Measurements from ENCODE around the gene ZKSCAN1. TPM values are rescaled to one million over a fixed set of nuclear protein-coding genes. Genes with fewer than 3 reads are reported as not detected.
"Not testable (repeated sequence)": the region's sequence is repeated elsewhere in the genome, so short reads cannot be mapped to it uniquely, and the experiment has no call there.

ZKSCAN1 gene
- 9.0 and 17.0 TPM in 2 replicates for total RNA-seq (2014; rRNA removed; shearing (Covaris generic))

DNA sequence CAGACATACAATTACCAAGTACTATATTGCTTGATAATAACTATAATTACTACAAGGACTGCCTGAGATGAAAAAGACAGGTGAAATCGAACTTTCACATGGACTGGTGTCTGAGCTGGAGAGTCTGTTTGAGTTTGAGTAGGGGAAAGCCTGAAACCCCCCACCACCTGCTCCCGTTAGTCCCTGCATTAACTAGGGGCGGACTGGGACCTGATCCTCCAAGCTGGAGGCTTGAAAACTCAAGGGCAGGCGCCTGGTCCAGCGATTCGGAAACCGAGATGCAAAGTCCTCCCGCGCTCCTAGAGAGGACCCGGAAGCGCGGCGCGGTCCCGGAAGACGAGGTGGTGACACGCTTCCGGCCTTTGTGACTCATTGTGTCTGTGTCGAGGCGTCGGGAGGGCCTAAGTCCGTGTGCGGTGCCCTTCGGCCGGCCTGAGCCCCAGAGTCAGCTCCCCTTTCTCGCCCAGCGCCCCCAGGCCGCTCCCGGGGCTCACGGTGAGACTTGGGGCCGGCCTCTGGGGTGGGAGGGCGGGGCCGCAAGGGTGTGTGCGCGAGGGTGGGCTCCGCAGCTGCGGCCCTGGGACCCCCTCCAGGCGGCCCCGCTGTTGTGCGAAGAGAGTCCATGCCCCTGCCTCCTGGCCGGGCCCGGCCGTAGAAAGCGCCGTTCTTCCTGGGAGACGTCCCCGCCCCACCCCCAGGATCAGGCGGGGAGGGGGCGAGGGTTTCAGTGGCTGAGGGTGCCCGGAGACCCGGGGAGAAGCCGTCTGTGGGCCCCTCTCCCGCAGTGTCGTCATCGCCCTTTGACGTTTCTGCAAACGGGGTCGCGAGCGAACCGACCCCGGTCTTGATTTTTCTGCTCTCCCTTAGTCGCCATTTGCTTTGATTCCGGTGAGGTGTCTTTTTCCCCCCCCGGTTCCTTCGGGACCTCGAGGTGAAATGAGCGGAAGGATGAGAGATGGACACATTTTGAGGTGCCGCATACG lies at the start of gene ZKSCAN1:
Gene ZKSCAN1 (plus strand): TSS at position 365 of the 983 bp plus-strand sequence. CDS start 7,911 bp downstream, outside the sequence.
- peaks cover 1% of the 10 kb centered on the region; the same call in 1 of the 2 replicates for H3K36me3 ChIP-seq (replicated peaks; ENCODE audit: control insufficient read depth, insufficient read depth, low read length)

DNA sequence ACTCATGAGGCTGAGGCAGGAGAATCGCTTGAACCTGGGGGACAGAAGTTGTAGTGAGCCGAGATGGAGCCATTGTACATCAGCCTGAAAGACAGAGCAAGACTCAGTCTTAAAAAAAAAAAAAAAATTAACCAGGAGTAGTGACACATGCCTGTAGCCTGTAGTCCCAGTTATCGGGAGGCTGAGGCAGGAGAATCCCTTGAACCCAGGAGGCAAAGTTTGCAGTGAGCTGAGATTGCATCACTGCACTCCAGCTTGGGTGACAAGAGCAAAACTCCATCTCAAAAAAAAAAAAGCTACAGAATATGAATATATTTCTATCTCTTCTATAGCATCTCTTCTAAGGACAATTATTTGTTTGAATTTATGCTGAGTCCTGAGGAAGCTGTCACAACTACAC lies 46.1 kb upstream of the ZKSCAN1 start:
- no peaks in the 10 kb centered on the region for H3K36me3 ChIP-seq (replicated peaks; ENCODE audit: control insufficient read depth, insufficient read depth, low read length)
- no peak for DNase-seq

More for the DNA sequence above, at the start of gene ZKSCAN1:
- Histone ChIP-seq H3K4me3 (ENCODE audit: insufficient read depth, low read depth, low read length) (peak within 1 kb of the TSS; percentile 94), H3K27me3 (ENCODE audit: control insufficient read depth, insufficient read depth, low read length) (no peaks in the 10 kb centered on the region)
- DNase-seq, result peak; percentile 95

DNA sequence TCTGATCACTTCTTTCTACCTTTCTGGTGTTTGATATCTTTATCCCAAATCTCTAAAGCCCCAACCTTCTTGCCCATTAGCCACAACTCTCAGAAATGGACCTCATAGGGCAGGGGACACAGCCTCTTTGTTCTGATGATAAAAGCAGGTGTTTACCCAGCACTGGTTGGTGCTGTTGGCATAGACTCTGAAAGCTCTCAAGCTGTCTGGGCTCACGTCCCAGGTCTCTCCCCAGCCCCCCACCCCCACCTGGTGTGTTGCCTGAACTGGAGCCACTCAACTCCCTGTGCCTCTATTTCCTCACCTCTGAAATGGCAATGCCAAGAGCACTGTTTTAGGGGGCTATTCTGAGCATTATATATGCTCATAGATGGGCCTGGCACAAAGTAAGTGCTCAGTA lies 45.6 kb upstream of the ZKSCAN1 start:
- not testable (repeated sequence) for H3K36me3 ChIP-seq (replicated peaks; ENCODE audit: control insufficient read depth, insufficient read depth, low read length); H3K4me3 ChIP-seq (ENCODE audit: insufficient read depth, low read depth, low read length); DNase-seq; H3K27me3 ChIP-seq (ENCODE audit: control insufficient read depth, insufficient read depth, low read length)

More for the DNA sequence above, 46.1 kb upstream of the ZKSCAN1 start:
- H3K4me3 ChIP-seq (ENCODE audit: insufficient read depth, low read depth, low read length), result no peak overlapping the region
- no peaks in the 10 kb centered on the region for H3K27me3 ChIP-seq (ENCODE audit: control insufficient read depth, insufficient read depth, low read length)

DNA sequence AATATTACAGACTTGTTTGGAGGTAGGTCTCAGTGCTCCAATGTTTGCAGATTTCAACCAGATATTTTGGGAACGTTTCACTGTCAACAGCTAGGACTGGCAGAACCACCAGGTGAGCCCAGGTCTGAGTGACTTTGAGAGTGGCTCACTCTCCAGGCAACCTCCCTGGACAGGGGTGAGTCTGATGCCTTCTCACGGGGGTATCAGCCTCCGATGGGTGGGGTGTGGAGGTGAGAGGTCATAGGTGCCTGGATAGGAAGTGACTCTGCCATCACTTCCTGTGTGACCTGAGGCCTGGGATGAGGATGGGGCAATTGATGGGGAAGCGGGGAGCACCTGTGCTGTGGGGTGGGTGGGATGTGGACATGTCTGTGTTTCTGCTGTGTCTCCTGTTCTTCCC lies 44.2 kb upstream of the ZKSCAN1 start:
- Histone ChIP-seq H3K4me3 (ENCODE audit: insufficient read depth, low read depth, low read length) (no peak overlapping the region), H3K27me3 (ENCODE audit: control insufficient read depth, insufficient read depth, low read length) (no peaks in the 10 kb centered on the region), H3K36me3 (replicated peaks; ENCODE audit: control insufficient read depth, insufficient read depth, low read length) (no peaks in the 10 kb centered on the region)
- DNase-seq, result no peak

DNA sequence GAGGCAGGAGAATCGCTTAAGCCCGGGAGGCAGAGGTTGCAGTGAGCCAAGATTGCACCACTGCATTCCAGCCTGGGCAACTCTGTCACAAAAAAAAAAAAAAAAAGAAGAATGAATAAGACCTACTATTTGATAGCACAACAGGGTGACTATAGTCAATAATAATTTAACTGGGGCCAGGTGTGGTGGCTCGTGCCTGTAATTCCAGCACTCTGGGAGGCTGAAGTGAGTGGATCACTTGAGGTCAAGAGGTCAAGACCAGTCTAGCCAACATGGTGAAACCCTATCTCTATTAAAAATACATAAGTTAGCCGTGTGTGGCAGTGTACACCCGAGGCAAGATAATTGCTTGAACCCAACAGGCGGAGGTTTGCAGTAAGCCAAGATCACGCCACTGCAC lies 41.6 kb upstream of the ZKSCAN1 start:
- not testable (repeated sequence) for H3K27me3 ChIP-seq (ENCODE audit: control insufficient read depth, insufficient read depth, low read length); H3K4me3 ChIP-seq (ENCODE audit: insufficient read depth, low read depth, low read length); DNase-seq; H3K36me3 ChIP-seq (replicated peaks; ENCODE audit: control insufficient read depth, insufficient read depth, low read length)

DNA sequence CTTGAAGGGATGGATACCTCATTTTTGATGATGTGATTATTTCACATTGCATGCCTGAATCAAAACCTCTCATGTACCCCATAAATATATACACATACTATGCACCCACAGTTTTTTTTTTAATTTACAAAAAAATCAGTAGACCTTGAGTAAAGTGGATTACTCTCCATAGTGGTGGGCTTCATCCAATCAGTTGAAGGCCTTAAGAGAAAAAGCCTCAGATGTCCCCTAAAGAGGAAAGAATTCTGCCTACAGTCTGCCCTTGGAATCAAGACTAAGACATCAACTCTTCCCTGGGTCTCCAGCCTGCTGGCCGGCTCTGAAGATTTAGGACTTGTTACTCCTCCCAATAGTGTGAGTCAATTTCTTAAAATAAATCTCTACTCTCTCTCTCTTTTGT lies 40.7 kb upstream of the ZKSCAN1 start:
- no peak for DNase-seq
- H3K4me3 ChIP-seq (ENCODE audit: insufficient read depth, low read depth, low read length), result no peak overlapping the region
- H3K27me3 ChIP-seq (ENCODE audit: control insufficient read depth, insufficient read depth, low read length), result no peaks in the 10 kb centered on the region
- H3K36me3 ChIP-seq (replicated peaks; ENCODE audit: control insufficient read depth, insufficient read depth, low read length), result no peaks in the 10 kb centered on the region

DNA sequence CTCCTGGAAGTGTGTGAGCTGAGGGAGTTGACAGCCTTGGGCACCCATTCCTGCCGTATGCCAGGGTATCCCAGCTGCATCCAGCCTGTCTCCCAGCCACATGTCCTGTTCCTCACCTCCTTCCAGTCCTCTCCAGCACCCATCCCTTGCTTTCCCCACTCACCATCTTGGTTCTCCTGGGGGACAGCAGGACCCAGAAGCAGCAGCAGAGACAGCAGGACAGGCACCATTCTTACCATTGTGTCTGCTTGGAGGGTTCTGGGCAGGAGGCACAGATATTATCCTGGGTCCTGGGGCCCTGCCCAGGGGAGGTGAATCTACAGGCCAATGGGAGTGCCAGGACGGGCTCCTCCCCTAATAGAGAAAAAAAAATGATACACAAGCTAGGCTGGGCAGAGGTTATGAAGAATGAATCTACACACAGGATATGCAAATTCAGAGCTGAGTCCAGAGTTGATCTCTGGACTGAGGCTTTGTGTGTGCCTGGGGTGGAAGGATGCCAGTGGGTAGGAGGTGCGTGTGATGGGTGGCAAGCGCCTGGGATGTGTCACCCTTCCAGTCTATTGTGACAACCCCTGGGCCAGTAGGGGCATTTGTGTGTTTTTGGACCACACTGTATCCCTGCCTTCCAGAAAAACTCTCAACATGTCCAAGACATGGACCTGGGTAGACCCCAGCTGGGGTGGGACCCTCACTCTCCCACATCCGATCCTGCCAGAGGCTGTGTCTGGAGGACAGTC lies 39.4 kb upstream of the ZKSCAN1 start, which contains the start of gene AZGP1:
Gene AZGP1 (minus strand): TSS at position 250 of the 740 bp plus-strand sequence. CDS start 11 bp downstream, at position 239.
- no peak within 1 kb of the TSS for H3K4me3 ChIP-seq (ENCODE audit: insufficient read depth, low read depth, low read length)
- no peaks in the 10 kb centered on the region for H3K36me3 ChIP-seq (replicated peaks; ENCODE audit: control insufficient read depth, insufficient read depth, low read length)
- no peaks in the 10 kb centered on the region for H3K27me3 ChIP-seq (ENCODE audit: control insufficient read depth, insufficient read depth, low read length)
- DNase-seq, result no peak

DNA sequence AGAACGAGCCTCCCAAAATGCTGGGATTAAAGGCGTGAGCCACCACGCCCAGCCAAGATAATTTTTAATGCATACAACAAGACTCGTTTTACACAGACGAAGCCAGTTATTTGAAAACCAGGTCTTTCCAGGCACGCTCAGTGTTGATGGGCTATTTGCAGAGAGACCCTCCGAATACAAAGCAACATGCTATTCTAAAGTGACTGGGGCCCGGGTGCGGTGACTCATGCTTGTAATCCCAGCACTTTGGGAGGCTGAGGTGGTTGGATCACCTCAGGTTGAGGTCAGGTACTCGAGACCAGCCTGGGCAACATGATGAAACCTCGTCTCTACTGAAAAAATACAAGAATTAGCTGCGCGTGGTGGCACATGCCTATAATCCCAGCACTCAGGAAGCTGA lies 38.8 kb upstream of the ZKSCAN1 start:
- DNase-seq, result no peak
- Histone ChIP-seq H3K27me3 (ENCODE audit: control insufficient read depth, insufficient read depth, low read length) (no peaks in the 10 kb centered on the region), H3K36me3 (replicated peaks; ENCODE audit: control insufficient read depth, insufficient read depth, low read length) (no peaks in the 10 kb centered on the region), H3K4me3 (ENCODE audit: insufficient read depth, low read depth, low read length) (no peak overlapping the region)

DNA sequence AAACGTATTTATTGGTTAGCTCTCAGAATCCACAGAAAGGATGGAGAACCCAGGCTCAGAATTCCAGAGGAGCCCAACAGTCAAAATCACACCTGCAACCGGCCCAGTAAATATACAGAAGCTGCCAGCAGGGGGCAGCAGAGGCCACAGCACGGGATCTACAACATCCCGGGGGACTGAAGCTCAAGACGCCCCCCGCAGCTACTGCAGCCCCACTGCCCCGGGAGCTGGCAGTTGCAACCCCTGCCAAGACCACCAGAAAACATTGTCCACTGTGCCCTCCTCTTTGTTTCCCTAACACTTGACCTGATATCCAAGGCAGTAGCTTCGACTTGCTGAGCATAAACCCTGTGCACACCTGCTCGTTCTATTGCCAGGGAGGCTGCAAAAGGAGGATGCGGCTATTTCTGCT lies 35.6 kb upstream of the ZKSCAN1 start:
- H3K4me3 ChIP-seq (ENCODE audit: insufficient read depth, low read depth, low read length); H3K36me3 ChIP-seq (replicated peaks; ENCODE audit: control insufficient read depth, insufficient read depth, low read length); H3K27me3 ChIP-seq (ENCODE audit: control insufficient read depth, insufficient read depth, low read length): not testable (repeated sequence)
- DNase-seq, result peak; percentile 52

DNA sequence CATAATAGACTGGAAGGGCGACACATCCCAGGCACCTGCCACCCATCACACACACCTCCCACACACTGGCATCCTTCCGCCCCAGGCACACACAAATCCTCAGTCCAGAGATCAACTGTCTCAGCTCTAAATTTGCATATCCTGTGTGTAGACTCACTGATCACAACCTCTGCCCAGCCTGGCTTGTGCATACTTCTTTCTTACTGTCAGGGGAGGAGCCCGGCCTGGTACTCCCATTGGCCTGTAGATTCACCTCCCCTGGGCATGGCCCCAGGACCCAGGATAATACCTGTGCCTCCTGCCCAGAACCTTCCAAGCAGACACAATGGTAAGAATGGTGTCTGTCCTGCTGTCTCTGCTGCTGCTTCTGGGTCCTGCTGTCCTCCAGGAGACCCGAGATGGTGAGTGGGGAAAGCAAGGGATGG lies 34.9 kb upstream of the ZKSCAN1 start:
- H3K27me3 ChIP-seq (ENCODE audit: control insufficient read depth, insufficient read depth, low read length); H3K36me3 ChIP-seq (replicated peaks; ENCODE audit: control insufficient read depth, insufficient read depth, low read length); H3K4me3 ChIP-seq (ENCODE audit: insufficient read depth, low read depth, low read length); DNase-seq: not testable (repeated sequence)

DNA sequence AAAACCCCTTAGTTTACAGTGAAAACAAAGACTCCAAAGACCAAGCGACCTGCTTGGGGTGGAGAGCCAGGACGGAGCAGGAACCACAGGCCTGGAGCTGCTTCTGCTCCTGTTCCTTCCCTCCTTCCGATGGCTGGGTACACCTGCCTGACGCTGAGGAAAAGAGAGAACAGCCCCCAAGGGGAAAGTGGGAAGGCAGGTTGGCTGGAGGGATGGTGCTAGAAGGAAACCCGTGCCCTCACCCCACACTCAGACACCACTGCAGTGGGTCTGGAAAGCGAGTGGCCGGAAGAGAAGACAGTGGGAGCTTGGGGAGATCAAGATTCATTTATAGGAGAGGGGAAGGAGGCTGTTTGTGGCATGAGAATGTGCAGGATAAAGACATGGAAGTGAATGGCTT lies 34.3 kb upstream of the ZKSCAN1 start:
- not testable (repeated sequence) for H3K36me3 ChIP-seq (replicated peaks; ENCODE audit: control insufficient read depth, insufficient read depth, low read length); DNase-seq; H3K4me3 ChIP-seq (ENCODE audit: insufficient read depth, low read depth, low read length); H3K27me3 ChIP-seq (ENCODE audit: control insufficient read depth, insufficient read depth, low read length)

DNA sequence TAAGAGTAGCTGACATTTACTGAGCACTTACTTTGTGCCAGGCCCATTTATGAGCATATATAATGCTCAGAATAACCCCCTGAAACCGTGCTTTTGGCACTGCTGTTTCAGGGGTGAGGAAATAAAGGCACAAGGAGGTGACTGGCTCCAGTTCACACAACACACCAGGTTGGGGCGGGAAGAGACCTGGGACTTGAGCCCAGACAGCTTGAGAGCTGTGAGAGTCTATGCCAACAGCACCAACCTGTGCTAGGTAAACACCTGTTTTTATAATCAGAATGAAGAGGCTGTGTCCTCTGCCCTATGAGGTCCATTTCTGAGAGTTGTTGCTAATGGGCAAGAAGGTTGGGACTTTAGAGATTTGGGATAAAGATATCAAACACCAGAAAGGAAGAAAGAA lies 30.8 kb upstream of the ZKSCAN1 start:
- Histone ChIP-seq H3K27me3 (ENCODE audit: control insufficient read depth, insufficient read depth, low read length) (no peaks in the 10 kb centered on the region; the same call in 1 of the 2 replicates), H3K36me3 (replicated peaks; ENCODE audit: control insufficient read depth, insufficient read depth, low read length) (no peaks in the 10 kb centered on the region), H3K4me3 (ENCODE audit: insufficient read depth, low read depth, low read length) (no peak overlapping the region)
- DNase-seq, result no peak

DNA sequence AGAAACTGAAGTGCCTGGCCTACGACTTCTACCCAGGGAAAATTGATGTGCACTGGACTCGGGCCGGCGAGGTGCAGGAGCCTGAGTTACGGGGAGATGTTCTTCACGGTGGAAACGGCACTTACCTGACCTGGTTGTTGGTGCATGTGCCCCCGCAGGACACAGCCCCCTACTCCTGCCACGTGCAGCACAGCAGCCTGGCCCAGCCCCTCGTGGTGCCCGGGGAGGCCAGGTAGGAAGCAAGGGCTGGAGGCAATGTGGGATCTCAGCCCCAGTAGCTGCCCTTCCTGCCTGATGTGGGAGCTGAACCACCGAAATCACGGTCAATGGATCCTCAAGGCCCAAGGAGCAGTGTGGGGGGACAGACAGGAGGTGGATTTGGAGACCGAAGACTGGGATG lies 28.1 kb upstream of the ZKSCAN1 start:
- not testable (repeated sequence) for H3K27me3 ChIP-seq (ENCODE audit: control insufficient read depth, insufficient read depth, low read length); H3K36me3 ChIP-seq (replicated peaks; ENCODE audit: control insufficient read depth, insufficient read depth, low read length)

DNA sequence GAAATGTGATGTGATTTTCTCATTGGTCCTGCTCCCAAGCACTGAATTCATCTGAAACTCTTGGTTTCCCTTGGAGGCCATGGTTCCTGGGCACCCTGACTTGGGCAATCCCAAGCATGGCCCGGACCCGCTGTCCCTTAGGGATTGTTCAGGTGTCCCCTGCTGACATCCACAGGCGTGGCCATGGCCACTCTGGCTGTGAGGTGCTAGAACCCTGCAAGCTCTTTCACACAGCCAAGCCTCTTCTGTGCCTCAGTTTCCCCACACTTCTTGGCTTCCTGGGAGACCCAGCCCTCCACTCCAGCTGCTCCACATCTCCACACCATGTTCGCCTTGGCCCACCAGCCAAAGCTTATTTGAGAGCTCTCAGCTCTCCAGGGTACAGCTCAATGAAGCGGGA lies 27.6 kb upstream of the ZKSCAN1 start:
- peaks cover 2% of the 10 kb centered on the region for H3K27me3 ChIP-seq (ENCODE audit: control insufficient read depth, insufficient read depth, low read length)
- H3K4me3 ChIP-seq (ENCODE audit: insufficient read depth, low read depth, low read length), result no peak overlapping the region
- H3K36me3 ChIP-seq (replicated peaks; ENCODE audit: control insufficient read depth, insufficient read depth, low read length), result no peaks in the 10 kb centered on the region
- no peak for DNase-seq

More for the DNA sequence above, 28.1 kb upstream of the ZKSCAN1 start:
- not testable (repeated sequence) for DNase-seq; H3K4me3 ChIP-seq (ENCODE audit: insufficient read depth, low read depth, low read length)
